Stomach smooth muscle (tissue), 2 donors: ENCODE data around the gene FAM131B.

Source experiments
- H3K27ac ChIP-seq: one replicate; pipeline ENCODE4 v1.7.0; 2013; ENCODE audit warnings: mild to moderate bottlenecking, low read length, inconsistent platforms
- H3K27me3 ChIP-seq, 2 donors: one replicate each; pipeline ENCODE4 v1.7.0; 2013; ENCODE audit warnings: low read length in 2 of 2; ENCODE audit not compliant: insufficient read depth in 2 of 2, control insufficient read depth in 1 of 2
- H3K36me3 ChIP-seq, 2 donors: one replicate each; pipeline ENCODE4 v1.7.0; 2013; ENCODE audit warnings: low read length in 2 of 2; ENCODE audit not compliant: control insufficient read depth in 2 of 2, insufficient read depth in 2 of 2
- H3K4me1 ChIP-seq: one replicate; pipeline ENCODE4 v1.7.0; 2013; ENCODE audit warnings: low read length; ENCODE audit not compliant: control insufficient read depth, insufficient read depth
- H3K4me3 ChIP-seq, 2 donors: one replicate each; pipeline ENCODE4 v1.7.0; 2013; ENCODE audit warnings: low read length in 2 of 2
- H3K9ac ChIP-seq, 2 donors: one replicate each; pipeline ENCODE4 v1.7.0; 2013; ENCODE audit warnings: low read length in 2 of 2, mild to moderate bottlenecking in 1 of 2
- H3K9me3 ChIP-seq, 2 donors: one replicate each; pipeline ENCODE4 v1.7.0; 2013; ENCODE audit warnings: low read length in 2 of 2; ENCODE audit not compliant: control insufficient read depth in 2 of 2
- donor health status: healthy.
- donor health status: Pancreatic carcinoma.

Gene FAM131B

DNA sequence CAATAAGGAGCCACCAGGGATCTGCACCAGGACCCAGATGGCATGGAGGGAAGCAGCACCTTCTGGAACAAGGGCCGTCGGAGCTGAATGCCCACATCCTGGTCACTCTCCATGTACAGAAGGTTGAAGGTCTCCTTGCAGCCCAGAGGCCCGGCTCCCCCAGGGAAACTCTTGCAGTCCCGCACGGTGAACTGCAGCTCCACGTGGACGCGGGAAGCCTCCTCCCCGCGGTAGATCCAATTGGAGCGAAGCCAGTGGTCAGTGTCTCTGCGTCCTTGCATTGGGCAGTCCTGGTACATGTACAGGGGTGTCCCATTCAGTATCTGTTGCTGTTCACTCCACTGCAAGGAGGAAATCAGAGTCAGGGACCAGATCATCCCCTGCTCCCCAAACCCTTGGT lies 38.8 kb upstream of the FAM131B start:
- H3K9me3 ChIP-seq: no peaks in the 10 kb centered on the region
- no peaks in the 10 kb centered on the region for H3K4me1 ChIP-seq

DNA sequence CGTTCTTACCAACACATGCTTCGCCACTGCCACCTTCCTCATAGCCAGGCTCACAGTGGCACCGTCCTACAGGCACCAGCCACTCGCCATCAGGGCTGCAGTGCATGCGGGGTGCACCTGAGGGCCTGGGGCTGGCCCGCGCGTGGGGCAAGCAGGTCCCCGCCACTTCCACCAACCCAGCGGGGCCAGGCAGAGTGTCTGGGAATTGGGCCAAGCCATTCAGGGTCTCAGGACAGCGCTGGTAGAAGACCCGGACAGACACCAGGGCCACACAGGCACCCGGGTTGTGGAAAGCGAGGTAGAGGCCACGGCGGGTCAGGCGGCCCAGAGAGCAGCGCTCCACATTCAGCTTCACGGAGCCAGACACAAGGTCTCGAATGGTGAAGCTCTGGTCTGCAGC lies 37.1 kb upstream of the FAM131B start:
- Histone ChIP-seq H3K36me3 (peaks cover 0 to 3% of the 10 kb centered on the region in 2 donors), H3K4me1 (peaks cover 9% of the 10 kb centered on the region), H3K4me3 (no peak overlapping the region), H3K27ac (no peak overlapping the region), H3K27me3 (no peaks in the 10 kb centered on the region), H3K9me3 (no peaks in the 10 kb centered on the region), H3K9ac (no peak overlapping the region)

More for the DNA sequence above, 38.8 kb upstream of the FAM131B start:
- no peaks in the 10 kb centered on the region for H3K27me3 ChIP-seq
- no peak overlapping the region for H3K27ac ChIP-seq
- no peak overlapping the region for H3K9ac ChIP-seq
- H3K4me3 ChIP-seq: no peak overlapping the region
- peaks cover 0 to 2% of the 10 kb centered on the region in 2 donors for H3K36me3 ChIP-seq

DNA sequence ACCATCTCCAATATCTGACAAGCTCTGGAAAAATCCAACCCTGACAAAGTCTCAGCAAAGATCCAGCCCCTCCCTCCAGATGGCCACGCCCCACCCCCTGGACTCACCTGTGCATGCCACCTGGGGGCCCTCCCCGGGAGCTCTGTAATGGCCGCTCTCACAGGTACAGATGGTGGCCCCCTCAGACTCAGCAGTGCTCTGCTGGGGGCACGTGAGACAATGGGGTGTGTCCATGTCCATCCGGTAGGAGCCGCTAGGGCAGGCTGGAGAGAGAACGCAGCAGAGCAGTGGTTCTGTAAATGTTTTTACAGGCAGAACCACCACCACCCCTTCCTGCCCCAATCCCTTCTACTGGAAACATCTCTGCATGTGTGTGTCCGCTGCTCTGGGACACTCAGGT lies 36.6 kb upstream of the FAM131B start:
- Histone ChIP-seq H3K27me3 (no peaks in the 10 kb centered on the region), H3K9ac (no peak overlapping the region), H3K4me3 (no peak overlapping the region), H3K27ac (no peak overlapping the region), H3K4me1 (peaks cover 9% of the 10 kb centered on the region), H3K9me3 (no peaks in the 10 kb centered on the region), H3K36me3 (peaks cover 0 to 3% of the 10 kb centered on the region in 2 donors)

DNA sequence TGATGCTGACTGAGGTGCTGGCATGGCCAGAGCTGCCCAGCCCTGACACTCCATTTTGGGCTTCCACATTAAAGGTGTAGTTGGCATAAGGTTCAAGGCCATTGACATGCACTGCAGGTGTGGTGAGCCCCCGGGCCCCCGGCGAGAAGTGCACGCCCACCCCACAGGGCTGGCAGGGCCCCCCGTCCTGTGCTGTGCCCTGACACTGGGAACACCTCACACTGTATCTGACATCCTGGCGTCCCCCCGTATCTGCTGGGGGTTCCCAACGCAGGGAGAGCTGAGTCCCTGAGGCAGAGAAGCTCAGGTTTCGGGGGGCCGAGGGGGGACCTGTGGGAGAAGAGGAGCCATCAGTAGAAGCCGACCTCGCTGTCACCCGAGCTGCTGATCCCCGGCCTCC lies 36.1 kb upstream of the FAM131B start:
- Histone ChIP-seq H3K36me3 (peaks cover 0 to 4% of the 10 kb centered on the region in 2 donors), H3K27me3 (no peaks in the 10 kb centered on the region), H3K9me3 (no peaks in the 10 kb centered on the region), H3K9ac (no peak overlapping the region), H3K27ac (no peak overlapping the region), H3K4me3 (no peak overlapping the region), H3K4me1 (peaks cover 9% of the 10 kb centered on the region)

DNA sequence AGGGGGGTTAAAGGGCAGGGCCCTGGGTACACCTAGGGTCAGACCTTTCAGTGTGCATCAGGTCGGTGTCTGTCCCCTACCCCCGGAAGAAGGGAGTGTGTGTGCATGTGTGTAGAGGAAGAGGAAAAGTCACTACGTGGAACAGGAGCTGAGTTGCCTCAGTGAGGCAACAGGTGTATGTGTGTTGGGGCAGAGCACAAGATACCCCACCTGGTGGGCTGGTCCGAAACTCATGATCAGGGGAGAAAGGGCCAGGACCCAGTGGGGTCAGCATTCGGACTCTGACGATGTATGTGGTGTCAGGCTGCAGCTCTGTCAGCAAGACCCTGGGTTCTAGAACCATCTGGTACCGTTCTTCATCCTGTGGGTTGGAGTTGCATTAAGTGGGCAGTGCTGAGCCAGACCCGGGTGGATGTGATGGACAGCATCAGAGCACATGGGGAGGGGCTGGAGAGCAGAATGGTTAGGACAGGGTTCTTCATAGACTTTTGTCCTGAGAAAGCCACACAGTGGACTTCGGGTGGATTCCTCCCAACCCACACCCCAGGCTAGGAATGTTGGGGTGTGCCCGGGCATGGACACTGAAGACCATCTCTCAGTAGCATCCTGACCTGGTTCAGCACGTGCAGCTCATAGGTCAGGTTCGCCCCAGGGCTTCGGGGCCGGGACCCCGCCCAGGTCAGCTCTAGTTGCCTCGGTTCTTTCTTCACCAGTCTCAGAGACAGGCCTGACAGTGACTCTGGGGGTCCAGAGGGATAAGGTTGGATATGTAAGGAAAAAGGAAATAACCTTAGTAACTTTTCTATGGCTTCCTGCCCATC lies 35.4 kb upstream of the FAM131B start:
- no peak overlapping the region for H3K9ac ChIP-seq
- H3K9me3 ChIP-seq: no peaks in the 10 kb centered on the region
- no peaks in the 10 kb centered on the region for H3K27me3 ChIP-seq
- H3K36me3 ChIP-seq: peaks cover 0 to 9% of the 10 kb centered on the region in 2 donors
- H3K27ac ChIP-seq: no peak overlapping the region
- no peak overlapping the region for H3K4me3 ChIP-seq
- H3K4me1 ChIP-seq: peaks cover 16% of the 10 kb centered on the region

DNA sequence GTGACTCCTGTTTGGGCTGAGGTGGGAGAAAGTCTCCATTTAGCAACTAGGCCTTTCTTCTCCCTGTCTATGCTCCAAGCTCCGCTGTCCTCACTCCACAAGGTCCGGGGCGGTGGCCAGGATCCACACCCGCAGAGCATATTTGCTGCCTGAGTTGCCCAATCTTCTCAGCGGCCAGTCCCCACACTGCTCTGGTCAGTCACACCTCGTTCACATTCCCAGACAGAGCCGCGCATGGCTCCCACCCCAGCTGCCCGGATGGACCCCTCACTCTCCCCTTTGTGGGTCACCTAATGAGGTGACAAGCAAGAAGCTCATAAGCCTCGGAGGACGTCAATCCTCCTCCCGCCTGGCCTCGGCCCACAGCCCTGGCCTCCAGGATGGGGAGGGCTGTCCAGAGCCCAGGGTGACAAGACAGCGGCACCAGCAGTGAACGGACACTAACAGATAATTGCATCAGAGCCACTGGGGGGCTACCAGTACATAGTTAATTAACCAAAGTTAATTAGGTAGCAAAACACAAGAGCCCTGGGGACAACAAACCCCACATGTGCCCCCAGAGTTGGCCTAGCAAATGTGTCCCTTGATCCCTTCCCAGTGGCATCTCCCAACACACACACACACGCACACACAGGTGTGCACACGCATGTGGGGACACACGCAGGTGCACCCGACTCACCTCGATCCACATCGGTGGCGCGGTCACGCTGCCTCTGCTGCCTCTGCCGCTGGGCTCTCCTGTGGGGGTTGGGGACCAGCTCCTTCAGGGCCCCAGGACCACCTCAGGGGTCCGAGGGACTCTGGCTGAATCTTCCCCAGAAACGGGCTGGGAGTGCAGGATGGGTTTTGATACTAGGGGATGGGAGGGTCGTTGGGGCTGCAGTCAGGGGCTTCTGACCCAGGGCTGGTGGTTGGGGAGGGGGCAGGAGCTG lies 34.4 kb upstream of the FAM131B start:
- Histone ChIP-seq H3K9me3 (no peaks in the 10 kb centered on the region), H3K9ac (no peak overlapping the region), H3K27ac (no peak overlapping the region), H3K4me1 (peaks cover 21% of the 10 kb centered on the region), H3K4me3 (no peak overlapping the region), H3K36me3 (peaks cover 0 to 10% of the 10 kb centered on the region in 2 donors), H3K27me3 (no peaks in the 10 kb centered on the region)

DNA sequence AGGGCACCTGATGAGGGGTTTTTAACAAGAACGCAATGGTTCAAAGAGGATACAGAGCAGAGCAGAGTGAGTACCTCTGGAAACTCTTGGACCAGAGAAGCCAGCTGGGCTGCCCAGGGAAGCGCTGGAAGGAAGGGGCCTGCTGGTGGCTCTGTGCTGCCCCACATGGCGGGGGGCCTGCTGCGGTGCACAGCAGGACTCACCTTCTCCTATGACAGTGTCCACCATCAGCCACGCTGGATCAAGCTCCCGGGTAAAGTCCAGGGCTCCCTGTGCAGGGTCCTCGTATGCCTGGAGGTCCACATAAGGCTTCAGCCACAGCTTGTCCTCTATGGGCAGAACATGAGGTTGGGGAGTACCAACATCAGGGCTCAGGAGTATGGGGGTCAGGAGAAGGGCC lies 33.7 kb upstream of the FAM131B start:
- Histone ChIP-seq H3K9me3 (no peaks in the 10 kb centered on the region), H3K27ac (no peak overlapping the region)

DNA sequence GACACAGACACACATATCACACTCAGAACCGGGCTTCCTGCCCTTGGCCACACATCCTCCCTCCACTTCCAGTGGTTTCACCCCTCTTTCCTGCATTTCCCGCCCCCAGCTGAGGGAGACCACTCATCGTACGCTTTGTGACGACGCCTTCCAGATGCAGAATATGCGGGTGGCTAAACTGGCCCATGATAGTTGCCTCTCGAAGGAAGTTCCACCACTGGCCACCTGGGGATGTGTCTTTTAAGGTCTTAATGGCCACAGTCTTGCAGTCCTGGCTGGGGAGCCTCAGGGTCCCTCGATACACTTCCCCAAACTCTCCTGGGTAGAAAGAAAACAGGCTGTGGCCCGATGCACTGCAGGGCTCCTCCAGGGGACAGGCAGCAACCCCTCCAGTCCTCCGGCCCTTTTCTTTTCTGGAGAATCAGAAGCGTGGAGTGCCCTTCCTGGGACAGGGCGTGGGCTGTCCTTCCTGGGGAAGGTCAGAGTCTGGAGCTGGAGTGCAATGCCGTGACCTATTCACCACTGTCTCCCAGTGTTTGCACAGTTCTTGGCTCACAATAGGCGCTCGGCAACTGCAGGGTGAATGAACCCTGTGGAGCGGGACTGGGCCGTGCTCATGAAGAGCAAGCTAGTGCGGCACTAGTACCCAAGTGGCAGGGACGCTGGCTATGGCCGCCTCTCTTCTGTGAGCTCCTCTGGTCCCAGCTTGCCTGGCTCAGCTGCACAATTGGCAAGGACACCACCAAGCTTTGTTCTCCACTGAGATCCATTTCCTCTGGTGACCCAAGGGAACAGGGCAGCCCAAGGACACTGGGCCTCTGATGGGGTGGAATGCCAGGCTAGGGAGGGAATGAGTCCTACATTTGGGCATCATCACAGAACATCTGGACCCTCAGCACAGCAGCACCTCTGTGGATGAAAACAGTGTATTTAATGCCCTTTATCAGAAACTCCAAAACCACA lies 33.0 kb upstream of the FAM131B start:
- no peaks in the 10 kb centered on the region for H3K27me3 ChIP-seq
- no peak overlapping the region for H3K4me3 ChIP-seq
- no peak overlapping the region for H3K27ac ChIP-seq
- H3K9me3 ChIP-seq: no peaks in the 10 kb centered on the region
- no peak overlapping the region for H3K9ac ChIP-seq
- peaks cover 4 to 14% of the 10 kb centered on the region in 2 donors for H3K36me3 ChIP-seq
- H3K4me1 ChIP-seq: peaks cover 36% of the 10 kb centered on the region

More for the DNA sequence above, 33.7 kb upstream of the FAM131B start:
- H3K36me3 ChIP-seq: peaks cover 0 to 12% of the 10 kb centered on the region in 2 donors
- H3K27me3 ChIP-seq: no peaks in the 10 kb centered on the region
- no peak overlapping the region for H3K4me3 ChIP-seq
- peaks cover 29% of the 10 kb centered on the region for H3K4me1 ChIP-seq
- H3K9ac ChIP-seq: no peak overlapping the region

DNA sequence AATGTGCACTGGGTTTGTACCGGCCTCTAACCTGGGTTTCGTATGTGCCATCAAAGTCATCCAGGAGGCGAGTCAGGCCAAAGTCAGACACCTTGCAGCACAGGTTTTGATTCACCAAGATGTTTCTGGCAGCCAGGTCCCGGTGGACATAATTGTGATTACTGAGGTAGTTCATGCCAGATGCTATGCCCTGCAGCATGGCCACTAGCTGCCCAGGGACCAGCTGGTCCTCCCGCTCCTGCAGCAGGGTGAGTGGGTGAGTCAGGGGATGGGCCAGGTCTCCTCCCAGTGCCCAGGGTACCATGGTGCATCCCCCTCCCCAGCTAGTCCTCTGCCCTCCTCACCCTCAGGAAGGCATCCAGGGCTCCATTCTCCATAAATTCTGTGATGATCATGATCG lies 32.3 kb upstream of the FAM131B start:
- Histone ChIP-seq H3K9me3 (no peaks in the 10 kb centered on the region), H3K4me3 (no peak overlapping the region), H3K27ac (no peak overlapping the region), H3K4me1 (peaks cover 43% of the 10 kb centered on the region), H3K36me3 (peaks cover 11 to 21% of the 10 kb centered on the region in 2 donors), H3K9ac (no peak overlapping the region), H3K27me3 (no peaks in the 10 kb centered on the region)

DNA sequence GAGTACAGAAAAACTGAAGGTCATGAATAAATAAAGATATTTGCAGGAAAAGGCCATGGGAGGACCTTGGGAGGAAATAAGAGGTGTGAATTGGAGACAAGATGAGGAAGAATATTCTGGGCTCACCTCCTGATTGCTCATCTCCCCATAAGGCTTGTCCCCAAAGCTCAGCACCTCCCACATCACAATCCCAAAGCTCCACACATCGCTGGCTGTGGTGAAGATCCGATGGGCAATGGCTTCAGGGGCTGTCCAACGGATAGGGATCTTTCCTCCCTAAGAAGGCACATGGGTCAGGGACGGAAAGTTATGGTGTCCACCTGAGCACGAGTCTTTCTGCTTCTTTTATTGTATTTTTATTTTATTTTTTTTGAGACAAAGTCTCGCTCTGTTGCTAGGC lies 31.6 kb upstream of the FAM131B start:
- no peak overlapping the region for H3K4me3 ChIP-seq
- H3K9ac ChIP-seq: no peak overlapping the region
- peaks cover 17 to 28% of the 10 kb centered on the region in 2 donors for H3K36me3 ChIP-seq
- peaks cover 44% of the 10 kb centered on the region for H3K4me1 ChIP-seq
- H3K27me3 ChIP-seq: no peaks in the 10 kb centered on the region
- no peak overlapping the region for H3K27ac ChIP-seq
- no peaks in the 10 kb centered on the region for H3K9me3 ChIP-seq
